HG02588 (cell line): ENCODE measurements around the gene RXRA.

Experiments used
- ATAC-seq: cut with Tn5 transposase; IDR thresholded peaks from one replicate; pipeline ENCODE4 v1.9.1; 2021; ENCODE audit warnings: mild to moderate bottlenecking, moderate library complexity; ENCODE audit not compliant: unreplicated experiment

RXRA gene

DNA sequence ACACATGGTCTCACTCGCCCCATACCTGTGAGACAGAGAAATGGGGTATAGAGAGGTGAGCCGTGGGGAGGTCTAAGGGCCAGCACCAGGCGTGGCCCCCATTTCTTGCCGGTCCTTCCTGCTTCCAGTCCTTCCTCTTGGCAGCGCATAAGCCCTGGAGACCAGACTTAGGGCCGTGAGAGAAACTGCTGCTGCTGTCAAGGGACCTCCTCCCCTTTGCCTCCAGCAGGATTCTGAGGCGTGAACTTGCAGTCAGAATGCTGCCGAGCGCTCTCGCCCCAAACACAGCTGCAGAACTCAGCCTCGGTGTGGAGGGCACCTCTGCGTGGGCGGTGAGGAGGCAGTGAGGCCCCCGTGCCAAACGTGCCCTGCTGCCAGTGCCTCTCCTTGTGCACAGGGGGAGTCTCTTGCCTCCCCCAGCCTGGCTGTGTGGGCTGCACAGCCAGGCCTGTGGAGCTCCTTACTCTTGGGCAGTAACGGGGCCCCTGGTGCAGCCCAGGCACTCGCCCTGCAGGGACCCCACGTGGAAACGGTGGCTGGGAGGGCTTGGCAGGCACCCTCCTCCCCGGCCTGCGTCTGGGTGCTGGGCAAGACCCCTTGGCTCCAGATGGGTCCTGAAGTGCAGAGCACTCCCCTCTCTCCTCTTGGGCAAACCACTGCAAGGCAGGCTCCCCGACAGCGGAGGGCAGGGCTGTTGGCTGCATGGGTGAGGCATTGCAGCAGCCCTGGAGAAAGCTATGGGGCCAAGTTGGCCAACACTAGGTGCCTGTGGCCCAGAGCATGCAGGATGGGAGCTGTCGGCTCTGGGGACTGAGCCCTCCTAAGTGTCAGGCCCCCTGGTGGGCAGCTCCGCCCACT, 85.4 kb downstream of the RXRA start:
- no peak for ATAC-seq

DNA sequence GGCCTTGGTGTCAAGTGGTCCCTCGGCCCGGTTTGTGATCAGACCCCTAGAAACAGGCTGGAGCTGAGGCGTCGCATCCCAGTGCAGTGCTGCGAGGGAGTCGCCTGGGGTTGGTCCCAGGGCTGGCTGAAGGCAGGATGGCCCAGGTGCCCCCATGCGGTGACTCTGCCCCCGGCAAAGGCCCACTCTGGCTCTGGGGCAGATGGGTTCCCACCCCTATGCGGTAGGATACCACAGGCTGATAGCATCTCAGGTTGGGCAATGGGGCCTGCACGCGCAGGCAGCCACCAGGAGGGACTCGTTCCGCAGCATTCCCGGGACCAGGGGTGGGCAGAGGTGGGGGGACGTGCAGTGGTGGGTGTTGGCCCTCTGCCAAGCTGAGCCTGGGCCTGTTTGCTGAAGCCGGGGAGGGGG, 86.0 kb downstream of the RXRA start:
- no peak for ATAC-seq

DNA sequence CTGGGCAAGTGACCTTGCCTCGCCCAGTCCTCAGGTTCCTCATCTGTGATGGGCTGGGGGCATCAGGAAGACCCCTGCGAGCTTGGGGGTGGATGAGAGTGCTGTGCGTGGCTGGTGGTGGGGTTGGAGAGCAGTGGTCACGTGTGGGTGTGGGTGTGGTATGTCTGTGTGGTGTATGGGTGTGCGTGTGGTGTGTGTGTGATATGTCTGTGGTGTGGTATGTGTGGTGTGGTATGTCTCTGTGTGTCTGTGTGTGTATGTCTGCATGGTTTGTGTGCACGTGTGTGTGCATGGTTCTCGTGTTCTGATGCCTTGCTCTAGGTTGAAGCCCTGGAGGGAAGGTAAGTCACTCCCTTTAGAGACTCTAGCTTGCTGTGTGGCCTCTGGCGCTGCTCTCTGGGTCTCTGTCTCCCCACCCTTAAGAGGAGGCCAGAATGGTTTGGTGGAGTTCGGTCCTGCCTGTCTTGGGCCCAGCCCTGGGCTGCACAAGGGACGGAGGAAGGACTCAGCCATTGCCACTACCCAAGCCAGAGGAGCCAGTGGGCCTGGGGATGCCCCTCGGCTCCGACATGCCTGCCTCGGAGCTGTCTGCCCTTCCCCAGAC, 87.0 kb downstream of the RXRA start:
- no peak for ATAC-seq

DNA sequence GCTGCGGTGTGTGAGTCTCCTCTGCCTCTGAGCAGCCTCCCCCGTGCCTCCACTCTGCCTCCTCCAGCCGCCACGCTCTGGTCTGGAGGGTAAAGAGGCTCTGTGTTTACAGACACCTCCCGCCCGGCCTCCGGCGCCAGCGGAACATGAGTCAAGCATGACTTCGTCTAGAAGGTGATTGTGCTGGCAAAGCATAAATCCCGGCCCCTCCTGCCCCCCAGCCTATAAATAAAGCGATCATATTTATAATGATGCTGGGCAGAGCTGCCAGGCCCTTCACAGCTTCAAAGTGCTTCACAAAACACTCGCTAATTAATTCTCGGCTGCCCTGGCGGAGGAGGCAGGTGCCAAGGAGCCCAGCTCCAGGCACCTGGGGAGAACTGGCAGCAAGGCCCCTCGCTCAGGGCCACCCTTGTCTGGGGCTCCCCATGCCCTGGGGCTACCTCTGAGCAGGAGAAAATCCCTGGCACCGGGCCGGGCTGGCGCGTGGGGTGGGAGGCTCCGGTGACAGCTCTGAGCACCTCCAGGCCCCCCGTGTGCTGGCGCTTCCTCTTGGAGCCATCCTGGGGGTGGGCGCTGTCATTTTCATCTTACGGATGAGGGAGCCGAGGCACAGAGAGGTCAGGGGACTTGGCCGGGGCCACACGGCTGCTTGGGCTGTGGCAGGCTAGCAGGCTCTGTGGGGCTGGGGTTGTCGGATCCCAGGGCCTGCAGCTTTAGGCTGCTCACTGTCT, 87.8 kb downstream of the RXRA start:
- ATAC-seq, result no peak

DNA sequence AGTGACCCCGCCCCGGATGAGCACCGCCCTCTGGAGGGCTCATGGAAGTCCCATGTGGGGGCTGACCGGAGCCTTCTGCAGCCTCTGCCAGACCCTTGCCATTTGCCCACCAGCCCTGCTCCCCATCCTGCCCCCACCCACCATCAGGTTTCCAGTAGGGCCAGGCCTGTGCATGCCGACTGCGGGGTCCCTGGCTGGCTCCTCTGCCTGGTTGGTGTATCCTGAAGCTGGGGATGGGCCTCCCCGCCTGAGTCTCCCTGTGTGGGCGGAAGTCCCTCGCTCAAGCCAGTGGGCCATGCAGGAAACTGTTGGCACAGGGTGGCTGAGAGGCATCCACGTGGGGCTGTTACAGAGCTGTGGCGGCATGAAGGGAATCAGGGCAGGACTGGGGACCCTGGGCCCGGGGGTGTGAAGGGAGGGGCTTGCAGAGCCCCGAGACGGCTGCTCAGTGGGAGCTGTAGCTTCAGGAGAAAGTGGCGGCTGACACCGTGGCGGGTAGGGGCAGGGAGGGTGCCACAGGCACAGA, 88.7 kb downstream of the RXRA start:
- no peak for ATAC-seq

DNA sequence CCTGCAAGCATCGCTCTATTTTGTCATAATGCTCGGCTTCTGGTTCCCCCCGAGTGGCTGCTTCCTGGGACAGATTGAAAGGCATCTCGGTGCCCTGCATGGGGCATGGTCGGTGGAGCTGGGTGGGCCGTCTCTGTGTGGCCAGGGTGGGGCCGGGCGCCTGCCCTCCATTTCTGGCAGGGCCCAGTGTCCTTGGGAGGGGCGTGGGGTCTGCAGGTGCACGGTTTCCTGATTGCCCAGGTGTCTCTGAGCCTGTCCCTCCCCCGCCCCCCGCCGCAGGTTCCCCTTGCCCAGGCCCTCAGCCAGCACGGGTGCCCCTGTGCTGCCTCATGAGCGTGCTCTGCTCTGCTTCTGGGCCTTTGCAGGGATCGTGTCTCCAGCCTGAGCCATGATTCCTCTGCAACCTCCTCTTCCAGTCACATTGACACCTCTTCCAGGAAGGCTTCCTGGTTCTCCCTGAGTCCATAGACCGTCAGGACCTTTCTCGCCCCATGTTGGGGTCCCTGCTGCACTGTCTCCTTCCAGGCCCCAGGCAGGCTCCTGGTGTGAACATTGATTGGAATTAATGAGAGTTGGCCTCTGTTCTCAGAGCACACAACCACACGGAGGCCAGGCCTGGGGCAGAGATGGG, 90.2 kb downstream of the RXRA start:
- no peak for ATAC-seq

DNA sequence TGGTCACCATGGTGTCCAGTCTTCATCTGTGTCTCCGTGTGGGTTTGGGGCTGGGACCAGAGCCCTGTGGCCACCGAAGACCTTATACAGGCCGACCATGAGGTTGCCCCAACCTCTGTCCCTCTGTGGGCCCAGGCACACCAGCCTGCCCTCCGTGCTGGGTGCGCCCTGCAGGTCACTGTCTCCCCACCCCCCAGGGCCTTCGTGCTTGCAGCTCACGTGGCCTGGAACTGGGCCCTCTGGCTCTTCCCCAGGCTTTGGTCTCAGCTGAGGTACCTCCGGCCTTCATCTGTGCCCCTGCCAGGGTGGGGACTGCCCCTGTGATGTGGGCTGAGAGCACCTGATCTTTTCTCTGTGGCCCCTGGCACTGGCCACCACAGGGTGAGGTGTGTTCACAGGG, 92.1 kb downstream of the RXRA start:
- ATAC-seq, result no peak

DNA sequence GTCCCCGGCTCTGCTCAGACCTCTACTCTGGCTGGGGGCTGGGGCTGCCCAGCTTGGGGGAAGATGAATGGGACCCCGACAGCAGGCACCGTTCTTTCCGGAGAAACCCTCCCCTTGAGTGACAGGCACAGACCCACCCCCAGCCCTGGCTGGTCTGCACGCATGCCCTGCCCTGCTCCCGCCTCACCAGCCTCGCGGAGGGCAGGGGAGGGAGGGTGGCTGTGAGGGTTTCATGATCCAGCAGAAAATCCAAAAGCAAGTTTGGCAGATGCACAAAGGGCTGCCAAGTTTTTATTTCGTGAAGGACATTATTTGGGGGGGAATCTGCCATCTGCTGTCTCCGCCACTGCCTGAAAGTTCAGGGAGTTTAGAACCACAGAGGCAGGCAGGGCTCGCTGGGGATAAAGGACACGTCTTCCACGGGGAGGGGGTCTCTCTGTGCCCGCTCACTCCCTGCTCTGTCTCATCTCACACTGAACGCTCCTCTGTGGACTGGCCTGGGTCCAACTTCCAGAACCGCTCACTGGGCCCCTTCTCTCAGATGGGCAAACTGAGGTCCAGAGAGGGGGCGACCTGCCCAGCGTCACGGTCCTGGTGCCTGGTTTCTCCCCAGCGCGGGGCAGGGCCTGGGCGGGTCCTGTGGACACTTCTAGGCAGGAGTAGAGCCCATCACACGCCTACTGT, 92.9 kb downstream of the RXRA start:
- no peak for ATAC-seq

DNA sequence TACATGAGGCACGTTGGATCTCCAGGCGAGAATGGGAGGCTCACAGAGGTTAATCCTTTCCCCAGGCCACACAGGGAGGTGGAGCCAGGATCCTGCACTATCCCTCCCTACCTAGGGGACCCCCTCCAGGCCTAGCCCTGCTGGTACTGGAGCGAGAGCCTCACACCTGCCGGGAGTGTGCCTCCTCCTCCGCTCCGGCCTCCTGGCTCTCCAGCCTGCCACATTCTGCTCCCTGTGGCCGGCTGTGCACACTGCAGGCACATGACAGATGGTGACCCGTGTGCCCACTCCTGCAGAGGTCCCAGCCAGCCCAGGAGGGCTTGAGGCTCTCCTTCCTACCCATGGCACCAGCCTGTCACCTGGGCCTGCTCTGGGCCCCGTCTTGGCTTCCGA, 93.4 kb downstream of the RXRA start:
- ATAC-seq, result no peak

DNA sequence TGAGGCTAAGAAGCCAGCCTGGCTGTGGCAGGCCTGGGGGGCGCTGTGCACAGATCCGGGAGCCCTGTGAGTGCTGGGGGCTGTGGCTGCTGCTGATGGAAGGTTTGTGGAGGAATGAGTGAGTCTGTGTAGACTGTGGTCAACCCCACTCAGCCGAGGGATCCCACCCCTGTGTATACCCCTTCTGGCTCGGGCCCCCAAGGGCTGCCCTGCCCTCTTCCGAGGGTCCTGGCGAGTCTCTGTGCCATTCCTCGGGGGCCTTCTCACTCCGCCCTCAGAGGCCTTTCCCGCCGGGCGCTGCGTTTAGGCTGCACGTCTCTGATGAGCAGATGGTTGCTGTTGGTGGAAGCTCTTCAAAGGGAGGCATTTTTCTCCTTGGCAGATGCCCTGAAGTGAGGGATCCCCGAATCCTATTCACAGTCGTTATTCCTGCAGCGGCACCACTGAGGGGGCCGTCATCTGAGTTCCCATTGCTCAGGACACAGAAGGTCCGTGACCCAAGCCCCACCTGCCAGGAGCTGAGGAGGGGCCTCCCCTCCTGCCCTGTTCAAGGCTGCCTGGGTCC, 94.1 kb downstream of the RXRA start:
- ATAC-seq, result no peak

DNA sequence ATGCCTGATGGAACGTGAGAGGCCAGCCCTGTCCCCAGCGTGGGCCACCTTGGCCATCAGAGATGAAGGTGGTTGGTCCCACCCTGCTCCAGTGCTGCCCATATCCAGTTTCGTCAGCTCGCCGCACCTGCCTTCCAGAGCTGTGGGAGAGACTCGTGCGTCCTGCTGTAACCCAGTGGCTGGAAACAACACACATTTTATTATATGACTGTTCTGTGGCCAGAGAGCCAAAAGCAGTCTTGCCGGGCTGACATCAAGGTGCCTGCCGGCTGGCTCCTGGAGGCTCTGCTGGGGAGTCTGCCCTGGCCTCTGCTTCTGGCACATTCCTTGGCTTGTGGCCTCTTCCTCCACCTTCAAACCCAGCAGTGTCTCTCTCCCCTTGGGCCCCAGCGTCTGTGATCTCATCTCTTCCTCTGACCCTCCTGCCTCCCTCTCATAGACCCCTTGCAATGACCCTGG, 94.7 kb downstream of the RXRA start:
- ATAC-seq, result no peak

DNA sequence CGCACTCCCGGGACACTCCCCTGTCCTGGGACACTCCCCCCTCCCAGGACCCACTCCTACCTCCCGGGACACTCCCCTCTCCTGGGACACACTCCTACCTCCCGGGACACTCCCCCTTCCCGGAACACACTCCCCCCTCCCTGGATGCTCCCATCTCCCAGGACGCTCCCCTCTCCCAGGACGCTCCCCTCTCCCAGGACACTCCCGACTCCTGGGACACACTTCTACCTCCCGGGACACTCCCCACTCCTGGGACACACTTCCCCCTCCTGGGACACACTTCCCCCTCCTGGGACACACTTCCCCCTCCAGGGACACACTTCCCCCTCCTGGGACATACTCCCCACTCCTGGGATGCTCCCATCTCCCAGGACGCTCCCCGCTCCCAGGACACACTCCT, 95.6 kb downstream of the RXRA start:
- no peak for ATAC-seq

DNA sequence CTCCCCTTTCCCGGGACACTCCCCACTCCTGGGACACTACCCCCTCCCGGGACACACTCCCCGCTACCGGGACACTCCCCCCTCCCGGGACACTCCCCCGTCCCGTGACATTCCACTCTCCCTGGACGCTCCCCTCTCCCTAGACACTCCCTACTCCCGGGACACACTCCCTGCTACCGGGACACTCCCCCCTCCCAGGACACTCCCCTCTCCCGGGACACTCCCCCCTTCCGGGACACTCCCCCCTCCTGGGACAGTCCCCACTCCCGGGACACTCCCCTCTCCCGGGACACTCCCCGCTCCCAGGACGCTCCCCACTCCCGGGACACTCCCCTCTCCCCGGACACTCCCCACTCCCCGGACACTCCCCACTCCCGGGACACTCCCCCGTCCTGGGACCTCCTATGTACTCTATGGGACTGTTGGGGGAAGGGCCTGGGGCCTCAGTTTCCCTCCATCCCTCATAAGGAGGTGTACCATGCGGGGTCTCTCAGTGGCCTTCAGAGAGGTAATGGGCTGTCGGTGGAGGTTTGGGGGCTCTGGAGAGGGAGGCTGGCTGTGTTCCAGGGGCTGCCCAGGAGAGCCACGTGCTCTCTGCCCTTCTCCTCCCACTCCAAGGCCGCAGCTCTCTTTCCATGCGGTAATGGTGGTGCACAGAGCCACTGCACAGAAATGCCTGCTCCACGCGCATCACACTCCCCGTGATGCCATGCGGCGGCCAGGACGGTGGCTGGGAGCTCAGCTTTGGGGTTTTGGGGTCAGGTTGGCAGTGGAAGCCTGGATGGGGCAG, 96.2 kb downstream of the RXRA start:
- ATAC-seq, result no peak

DNA sequence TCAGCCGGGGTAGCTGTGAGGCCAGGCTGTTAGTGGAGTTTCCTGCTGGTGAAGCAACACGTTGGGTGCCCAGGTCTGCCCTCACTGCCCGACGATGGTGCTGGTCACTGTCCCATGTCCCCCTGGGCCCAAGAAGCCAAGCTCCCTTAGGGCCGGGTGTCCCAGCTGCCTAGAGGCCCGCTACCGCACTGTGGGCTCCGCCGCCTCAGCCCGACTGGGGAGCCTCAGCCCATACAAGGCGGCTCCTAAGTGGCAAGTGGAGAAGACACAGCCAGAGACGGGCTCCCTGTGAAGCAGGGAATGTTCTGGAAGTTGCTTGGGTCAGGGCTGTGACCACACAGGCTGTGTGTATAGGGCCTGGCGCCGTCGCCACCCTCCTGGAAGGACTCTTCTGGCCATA, 96.9 kb downstream of the RXRA start:
- ATAC-seq, result no peak

DNA sequence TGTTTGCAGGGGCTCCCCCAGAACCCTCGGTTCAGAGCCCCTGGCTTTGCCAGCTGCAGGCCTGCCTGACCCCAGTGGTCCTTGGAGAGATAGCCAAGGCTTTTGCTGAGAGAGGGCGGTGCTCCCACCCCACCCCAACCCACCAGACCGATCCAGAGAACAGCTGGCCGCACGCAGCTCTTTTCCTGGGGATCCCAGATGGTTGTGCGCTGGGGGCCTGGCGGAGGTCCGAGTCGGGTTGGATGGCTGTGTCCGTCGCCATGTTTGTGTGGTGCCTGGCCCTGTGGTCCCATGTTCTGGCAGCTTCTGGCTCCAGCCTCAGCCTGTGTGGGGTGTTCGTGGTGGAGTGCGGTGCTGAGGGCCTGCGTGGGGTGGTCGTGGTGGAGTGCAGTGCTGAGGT, 97.5 kb downstream of the RXRA start:
- ATAC-seq, result no peak

DNA sequence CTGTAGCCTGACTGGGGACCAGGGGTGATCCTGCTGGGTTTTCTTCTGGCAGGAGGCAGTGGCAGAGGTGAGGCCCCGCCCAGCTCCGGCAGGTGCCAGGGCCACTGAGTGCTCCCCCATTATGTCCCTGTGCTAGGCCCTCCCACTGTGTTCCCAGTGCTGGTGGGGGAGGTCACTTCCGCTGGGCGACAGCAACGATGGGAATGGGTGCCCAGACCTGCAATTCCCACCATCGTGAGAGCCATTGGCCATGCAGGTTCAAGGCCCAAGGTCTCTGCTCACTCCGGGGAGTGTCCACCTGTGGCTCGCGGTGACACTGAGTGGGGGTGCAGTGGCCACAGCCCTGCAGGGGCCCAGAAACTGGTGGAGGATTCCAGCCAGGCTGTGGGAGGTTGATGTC, 98.6 kb downstream of the RXRA start:
- no peak for ATAC-seq

DNA sequence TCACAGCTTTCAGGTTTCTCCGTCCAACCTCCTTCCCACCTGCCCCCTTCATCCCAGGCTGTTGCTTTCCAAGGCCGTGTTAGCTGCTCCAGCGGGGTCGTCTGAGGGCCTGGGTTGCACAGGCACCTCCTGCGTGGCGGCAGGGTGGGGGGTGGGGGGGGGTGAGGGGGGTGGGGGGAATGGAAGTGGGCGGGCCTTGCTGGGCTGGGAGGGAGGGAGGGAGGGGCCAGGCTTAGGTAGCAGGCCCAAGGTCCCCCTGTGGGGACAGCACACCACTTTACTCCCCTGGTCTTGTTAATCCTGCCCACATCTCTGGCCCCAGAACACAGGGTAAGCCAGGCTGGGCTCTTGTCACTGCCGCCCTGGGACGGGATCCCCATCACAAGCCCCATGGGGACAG, 99.1 kb downstream of the RXRA start:
- no peak for ATAC-seq

DNA sequence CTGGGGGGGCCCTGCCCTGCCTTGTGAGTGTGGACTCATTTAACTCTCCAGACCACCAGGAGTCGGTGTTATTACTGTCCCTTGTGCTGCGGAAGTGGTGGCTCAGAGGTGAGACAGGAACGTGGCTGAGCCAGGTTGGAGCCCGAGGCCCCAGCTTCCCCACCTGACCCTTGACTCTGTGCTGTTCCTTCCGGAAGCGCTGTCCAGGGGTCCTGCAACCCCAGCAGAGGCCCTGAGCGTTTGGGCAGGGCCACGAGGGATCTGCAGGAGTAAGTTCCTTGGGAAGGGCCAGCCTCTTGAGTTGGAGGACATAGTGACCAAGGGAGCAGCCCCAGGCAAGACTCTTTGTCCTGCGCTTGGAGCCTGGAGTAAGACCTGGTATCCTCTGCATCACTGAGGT, 99.6 kb downstream of the RXRA start:
- no peak for ATAC-seq

DNA sequence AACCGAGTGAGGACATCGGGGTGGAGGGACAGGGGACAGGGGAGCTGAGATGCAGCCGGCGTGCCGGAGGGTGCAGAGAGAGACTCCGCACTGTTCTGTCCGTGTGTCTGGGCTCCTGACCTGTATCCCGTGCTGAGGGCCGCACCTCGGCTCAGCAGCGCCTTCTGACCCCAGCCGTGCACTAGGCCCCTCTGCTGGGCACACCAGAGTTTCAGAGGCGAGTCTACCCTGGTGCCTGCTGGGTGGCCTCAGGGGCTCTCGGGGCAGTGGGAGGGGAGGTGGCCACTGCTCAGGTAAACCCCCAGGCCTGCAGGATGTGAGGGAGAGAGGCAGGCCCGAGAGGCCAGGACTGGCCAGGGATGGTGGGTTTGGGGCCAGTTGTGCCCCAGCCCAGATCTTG, 100.2 kb downstream of the RXRA start:
- no peak for ATAC-seq
